Calu3 (cell line): ENCODE results near the gene RPA3. TPM values are rescaled to one million over a fixed set of nuclear protein-coding genes. Genes with fewer than 3 reads are reported as not detected.

Experiments used
- BruUV-seq: library from RNA; stranded (reverse); fragments of 400-500 nt; replicated peaks from 2 replicates; lab custom pipeline; 2021; lab: Mats Ljungman, UMichigan
- CTCF ChIA-PET: fragments of 300-600 bp; sonication (Branson Sonifier 250); formaldehyde crosslinking; loops from one replicate; lab custom pipeline; 2022; ENCODE audit warnings: antibody characterized with exemption; lab: Charles Lee
- DNase-seq: peaks from one replicate; pipeline ENCODE4 v3.0.0; 2022
- H3K27ac Mint-ChIP-seq: one replicate; pipeline ENCODE4 v1.8.0; 2022; ENCODE audit warnings: mixed read lengths; ENCODE audit not compliant: unreplicated experiment
- H3K27me3 Mint-ChIP-seq: one replicate; pipeline ENCODE4 v1.8.0; 2022; ENCODE audit warnings: mixed read lengths; ENCODE audit not compliant: unreplicated experiment
- H3K36me3 Mint-ChIP-seq: one replicate; pipeline ENCODE4 v1.8.0; 2022; ENCODE audit warnings: mild to moderate bottlenecking, moderate library complexity, mixed read lengths; ENCODE audit not compliant: insufficient read depth, unreplicated experiment
- H3K4me1 Mint-ChIP-seq: one replicate; pipeline ENCODE4 v1.8.0; 2022; ENCODE audit warnings: mild to moderate bottlenecking, low read depth, mixed read lengths; ENCODE audit not compliant: unreplicated experiment
- H3K4me3 Mint-ChIP-seq: one replicate; pipeline ENCODE4 v1.8.0; 2022; ENCODE audit warnings: mild to moderate bottlenecking, low read depth, moderate library complexity, mixed read lengths; ENCODE audit not compliant: unreplicated experiment
- H3K9me3 Mint-ChIP-seq: one replicate; pipeline ENCODE4 v1.8.0; 2022; ENCODE audit warnings: low read depth, mixed read lengths; ENCODE audit not compliant: unreplicated experiment
- intact Hi-C: fragments of 100-400 bp; cut with micrococcal nuclease; formaldehyde crosslinking; loops from one replicate; pipeline ENCODE4 v1.10.0; 2022; ENCODE audit not compliant: unreplicated experiment
- total RNA-seq: library from RNA; stranded (reverse); gene quantifications from 2 replicates; pipeline ENCODE4 v1.2.3, GENCODE V29; 2022
- TF ChIP-seq, protein P1 (sequence below): fragments of 200-600 bp; IDR thresholded peaks from one replicate; pipeline ENCODE4 v1.8.0; 2022; ENCODE audit warnings: antibody characterized with exemption; ENCODE audit not compliant: unreplicated experiment

Gene RPA3
- total RNA-seq, 1 experiment from 2014 or later, result 143 TPM

- H3K4me3 Mint-ChIP-seq, result no peak overlapping the region
- no peak overlapping the region for H3K27ac Mint-ChIP-seq
- no TSS peak for BruUV-seq
- peaks cover 17% of the 10 kb centered on the region for H3K36me3 Mint-ChIP-seq
- H3K9me3 Mint-ChIP-seq, result peaks cover 3% of the 10 kb centered on the region
- no peak for DNase-seq
- CTCF ChIA-PET, result interaction anchor here (0.9 to 1.3 kb wide), 3 partner anchors 440 to 701 kb away, joined by 3 to 9 read pairs (median 3); no protein-coding TSS in a partner anchor
- TF ChIP-seq, protein P1, sequence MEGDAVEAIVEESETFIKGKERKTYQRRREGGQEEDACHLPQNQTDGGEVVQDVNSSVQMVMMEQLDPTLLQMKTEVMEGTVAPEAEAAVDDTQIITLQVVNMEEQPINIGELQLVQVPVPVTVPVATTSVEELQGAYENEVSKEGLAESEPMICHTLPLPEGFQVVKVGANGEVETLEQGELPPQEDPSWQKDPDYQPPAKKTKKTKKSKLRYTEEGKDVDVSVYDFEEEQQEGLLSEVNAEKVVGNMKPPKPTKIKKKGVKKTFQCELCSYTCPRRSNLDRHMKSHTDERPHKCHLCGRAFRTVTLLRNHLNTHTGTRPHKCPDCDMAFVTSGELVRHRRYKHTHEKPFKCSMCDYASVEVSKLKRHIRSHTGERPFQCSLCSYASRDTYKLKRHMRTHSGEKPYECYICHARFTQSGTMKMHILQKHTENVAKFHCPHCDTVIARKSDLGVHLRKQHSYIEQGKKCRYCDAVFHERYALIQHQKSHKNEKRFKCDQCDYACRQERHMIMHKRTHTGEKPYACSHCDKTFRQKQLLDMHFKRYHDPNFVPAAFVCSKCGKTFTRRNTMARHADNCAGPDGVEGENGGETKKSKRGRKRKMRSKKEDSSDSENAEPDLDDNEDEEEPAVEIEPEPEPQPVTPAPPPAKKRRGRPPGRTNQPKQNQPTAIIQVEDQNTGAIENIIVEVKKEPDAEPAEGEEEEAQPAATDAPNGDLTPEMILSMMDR, result peak; percentile 46
- intact Hi-C loops, result loop anchor here (1.0 to 5.0 kb wide), 3 partner anchors 167 to 622 kb away; no protein-coding TSS in a partner anchor
- H3K4me1 Mint-ChIP-seq, result no peaks in the 10 kb centered on the region
- no peaks in the 10 kb centered on the region for H3K27me3 Mint-ChIP-seq
Observed at GRCh38 chr7:7595451-7595850, 123.0 kb downstream of the RPA3 start.

Other genes with a start within 250 kb of the RPA3 start
- gene COL28A1, start 182.7 kb downstream of the RPA3 start, total RNA-seq, result 1.3 and 3.2 TPM in 2 replicates
- gene MIOS, start 151.7 kb downstream of the RPA3 start, total RNA-seq, result 38.2 and 46.5 TPM in 2 replicates
- 25.2 and 25.7 TPM in 2 replicates for gene UMAD1, start 77.9 kb downstream of the RPA3 start, total RNA-seq